Mesodermal cell (in vitro differentiated cells): Measurements from ENCODE around the gene B9D1.

Experiments
- H3K27ac ChIP-seq: 2 replicates; pipeline ENCODE4 v1.7.0; 2013; ENCODE audit warnings: mild to moderate bottlenecking, low read depth, low read length, moderate library complexity; ENCODE audit not compliant: severe bottlenecking
- H3K36me3 ChIP-seq: 2 replicates; pipeline ENCODE4 v1.7.1; 2013; ENCODE audit warnings: mild to moderate bottlenecking, low read length, moderate library complexity; ENCODE audit not compliant: control insufficient read depth, insufficient read depth
- H3K4me1 ChIP-seq: one replicate; pipeline ENCODE4 v1.7.1; 2013; ENCODE audit warnings: mild to moderate bottlenecking, low read length; ENCODE audit not compliant: insufficient read depth, control insufficient read depth, poor library complexity, severe bottlenecking
- H3K4me3 ChIP-seq: 2 replicates; pipeline ENCODE4 v1.7.0; 2013; ENCODE audit warnings: low read length, control low read depth, mild to moderate bottlenecking; ENCODE audit not compliant: insufficient read depth, poor library complexity, severe bottlenecking; ENCODE audit errors: extremely low read depth
- H3K9me3 ChIP-seq: 2 replicates; pipeline ENCODE4 v1.7.1; 2013; ENCODE audit warnings: mild to moderate bottlenecking, low read length, moderate library complexity; ENCODE audit not compliant: control insufficient read depth
- WGBS, 2 experiments: methylation state at CpG; one replicate each; pipeline ENCODE4 v1.1.5; 2013; ENCODE audit warnings: missing lambda C conversion rate in 2 of 2; ENCODE audit not compliant: insufficient coverage in 2 of 2; 5-methylcytosine and 5-hydroxymethylcytosine counted together

Gene B9D1

GRCh38 chr17:19381361-19381740 lies 18.8 kb upstream of the B9D1 start:
- Histone ChIP-seq H3K4me3 (no peak overlapping the region), H3K4me1 (peaks cover 5% of the 10 kb centered on the region), H3K9me3 (no peaks in the 10 kb centered on the region), H3K36me3 (peaks cover 67% of the 10 kb centered on the region), H3K27ac (no peak overlapping the region)
- WGBS, 2 experiments = 95 to 97% methylated on average over 5 to 7 of the region's 7 CpGs

GRCh38 chr17:19380481-19381301 lies 18.2 kb upstream of the B9D1 start:
- H3K4me3 ChIP-seq = no peak overlapping the region
- H3K9me3 ChIP-seq = no peaks in the 10 kb centered on the region
- peaks cover 63% of the 10 kb centered on the region for H3K36me3 ChIP-seq
- no peak overlapping the region for H3K27ac ChIP-seq
- WGBS, 2 experiments = 95 to 96% methylated on average over 27 to 29 of the region's 29 CpGs
- peaks cover 4% of the 10 kb centered on the region for H3K4me1 ChIP-seq

GRCh38 chr17:19379361-19380065 lies 17.0 kb upstream of the B9D1 start:
- Histone ChIP-seq H3K4me3 (peak overlapping the region; percentile 88), H3K27ac (no peak overlapping the region), H3K9me3 (no peaks in the 10 kb centered on the region), H3K4me1 (peaks cover 4% of the 10 kb centered on the region), H3K36me3 (peaks cover 53% of the 10 kb centered on the region)
- WGBS, 2 experiments = 87 to 98% methylated on average over 10 to 12 of the region's 13 CpGs

- H3K9me3 ChIP-seq = no peaks in the 10 kb centered on the region
- H3K36me3 ChIP-seq = peaks cover 45% of the 10 kb centered on the region
- peak within 1 kb of the TSS; percentile 88 for H3K4me3 ChIP-seq
- peaks cover 4% of the 10 kb centered on the region for H3K4me1 ChIP-seq
- 7% methylated on average over 59 of the region's 69 CpGs for WGBS, 2 experiments
- H3K27ac ChIP-seq = peak within 1 kb of the TSS; percentile 95
Measured at GRCh38 chr17:19378416-19379360, 16.2 kb upstream of the B9D1 start, which contains the start of gene MAPK7. Gene MAPK7, plus strand, starts transcription at chr17:19378498. Its CDS starts 403 bp downstream, at chr17:19378901.

- Histone ChIP-seq H3K9me3 (no peaks in the 10 kb centered on the region), H3K36me3 (peaks cover 36% of the 10 kb centered on the region), H3K4me3 (peak overlapping the region; percentile 88), H3K4me1 (peaks cover 4% of the 10 kb centered on the region), H3K27ac (peak overlapping the region; percentile 95)
- 0% methylated on average over 66 of the region's 67 CpGs for WGBS, 2 experiments
Measured at GRCh38 chr17:19377602-19378415, 15.3 kb upstream of the B9D1 start.

- Histone ChIP-seq H3K36me3 (peaks cover 26% of the 10 kb centered on the region), H3K4me1 (peaks cover 4% of the 10 kb centered on the region), H3K27ac (peak overlapping the region; percentile 95), H3K4me3 (peak overlapping the region; percentile 88), H3K9me3 (no peaks in the 10 kb centered on the region)
- WGBS, 2 experiments = 83% methylated on average over 1 of the region's 2 CpGs; no CpG with 5 or more reads in 1 of the 2 experiments
Measured at GRCh38 chr17:19376811-19377210, 14.3 kb upstream of the B9D1 start.

GRCh38 chr17:19375732-19376131 lies 13.2 kb upstream of the B9D1 start:
- Histone ChIP-seq H3K36me3 (peaks cover 15% of the 10 kb centered on the region), H3K9me3 (no peaks in the 10 kb centered on the region), H3K4me1 (peaks cover 4% of the 10 kb centered on the region), H3K4me3 (no peak overlapping the region), H3K27ac (no peak overlapping the region)
- WGBS, 2 experiments = 83% methylated on average over 1 of the region's 1 CpG; no CpG with 5 or more reads in 1 of the 2 experiments

- H3K4me3 ChIP-seq = no peak overlapping the region
- 92 to 100% methylated on average over 4 of the region's 5 CpGs for WGBS, 2 experiments
- peaks cover 4% of the 10 kb centered on the region for H3K4me1 ChIP-seq
- H3K36me3 ChIP-seq = no peaks in the 10 kb centered on the region
- no peaks in the 10 kb centered on the region for H3K9me3 ChIP-seq
- H3K27ac ChIP-seq = peak overlapping the region; percentile 36
Measured at GRCh38 chr17:19374136-19374535, 11.6 kb upstream of the B9D1 start.

- peaks cover 3% of the 10 kb centered on the region for H3K4me1 ChIP-seq
- 84 to 96% methylated on average over 6 to 7 of the region's 8 CpGs for WGBS, 2 experiments
- no peak overlapping the region for H3K4me3 ChIP-seq
- no peaks in the 10 kb centered on the region for H3K9me3 ChIP-seq
- no peak overlapping the region for H3K27ac ChIP-seq
- H3K36me3 ChIP-seq = no peaks in the 10 kb centered on the region
Measured at GRCh38 chr17:19372866-19373504, 10.5 kb upstream of the B9D1 start.
